Glomerular visceral epithelial cell (primary cell): ENCODE measurements around the gene GLI2.

Source experiments
- DNase-seq: peaks from one replicate; pipeline ENCODE4 v3.0.0-alpha.2; 2016; ENCODE audit errors: extremely low spot score

GLI2 gene

GRCh38 chr2:120735746-120736170 lies at the start of gene GLI2:
Gene GLI2, plus strand, starts transcription at chr2:120735868. Its CDS starts 61,453 bp downstream, at chr2:120797321.
- DNase-seq: peak; percentile 90

GRCh38 chr2:120685974-120686297 lies 49.7 kb upstream of the GLI2 start:
- no peak for DNase-seq

- no peak for DNase-seq
Measured at GRCh38 chr2:120686511-120687168, 49.0 kb upstream of the GLI2 start.

GRCh38 chr2:120687210-120687609 lies 48.5 kb upstream of the GLI2 start:
- DNase-seq: no peak

- no peak for DNase-seq
Measured at GRCh38 chr2:120690521-120690920, 45.1 kb upstream of the GLI2 start.

GRCh38 chr2:120691410-120691809 lies 44.3 kb upstream of the GLI2 start:
- DNase-seq: no peak

GRCh38 chr2:120692691-120693090 lies 43.0 kb upstream of the GLI2 start:
- DNase-seq: no peak

- DNase-seq: no peak
Measured at GRCh38 chr2:120693121-120693520, 42.5 kb upstream of the GLI2 start.

- DNase-seq: no peak
Measured at GRCh38 chr2:120694034-120694433, 41.6 kb upstream of the GLI2 start.

- no peak for DNase-seq
Measured at GRCh38 chr2:120697471-120697870, 38.2 kb upstream of the GLI2 start.

- DNase-seq: no peak
Measured at GRCh38 chr2:120699292-120699691, 36.4 kb upstream of the GLI2 start.

- no peak for DNase-seq
Measured at GRCh38 chr2:120700659-120701058, 35.0 kb upstream of the GLI2 start.

- no peak for DNase-seq
Measured at GRCh38 chr2:120701096-120701495, 34.6 kb upstream of the GLI2 start.

- DNase-seq: no peak
Measured at GRCh38 chr2:120701499-120701898, 34.2 kb upstream of the GLI2 start.

GRCh38 chr2:120702061-120702460 lies 33.6 kb upstream of the GLI2 start:
- DNase-seq: no peak

- no peak for DNase-seq
Measured at GRCh38 chr2:120702801-120703200, 32.9 kb upstream of the GLI2 start.

- peak; percentile 83 for DNase-seq
Measured at GRCh38 chr2:120703330-120703994, 32.2 kb upstream of the GLI2 start.

- DNase-seq: no peak
Measured at GRCh38 chr2:120704696-120705095, 31.0 kb upstream of the GLI2 start.

GRCh38 chr2:120707816-120708215 lies 27.9 kb upstream of the GLI2 start:
- DNase-seq: no peak

GRCh38 chr2:120708944-120709607 lies 26.6 kb upstream of the GLI2 start:
- DNase-seq: no peak

GRCh38 chr2:120709608-120710041 lies 26.0 kb upstream of the GLI2 start:
- no peak for DNase-seq

- peak; percentile 42 for DNase-seq
Measured at GRCh38 chr2:120710256-120710655, 25.4 kb upstream of the GLI2 start.

- DNase-seq: no peak
Measured at GRCh38 chr2:120711694-120712093, 24.0 kb upstream of the GLI2 start.
